Skeletal muscle tissue (tissue), 4 donors: Measurements from ENCODE around the gene PTGR3. TPM values are rescaled to one million over a fixed set of nuclear protein-coding genes. Genes with fewer than 3 reads are reported as not detected.

ENCODE experiments used
- H3K27ac ChIP-seq: one replicate; pipeline ENCODE4 v1.7.0; 2013; ENCODE audit warnings: mild to moderate bottlenecking, low read depth, low read length, inconsistent platforms
- H3K27me3 ChIP-seq, 3 donors: one replicate each; pipeline ENCODE4 v1.7.0; 2013; ENCODE audit warnings: low read length in 3 of 3; ENCODE audit not compliant: control insufficient read depth in 3 of 3, insufficient read depth in 3 of 3
- H3K36me3 ChIP-seq, 3 donors: one replicate each; pipeline ENCODE4 v1.7.0; 2013; ENCODE audit warnings: low read length in 3 of 3; ENCODE audit not compliant: control insufficient read depth in 3 of 3, insufficient read depth in 3 of 3
- H3K4me1 ChIP-seq, 3 donors: one replicate each; pipeline ENCODE4 v1.7.0; 2013; ENCODE audit warnings: low read length in 3 of 3, mild to moderate bottlenecking in 3 of 3; ENCODE audit not compliant: control insufficient read depth in 3 of 3, insufficient read depth in 3 of 3
- H3K4me3 ChIP-seq, 3 donors: one replicate each; pipeline ENCODE4 v1.7.0; 2013; ENCODE audit warnings: low read length in 3 of 3
- H3K9ac ChIP-seq, 3 donors: one replicate each; pipeline ENCODE4 v1.7.0; 2013; ENCODE audit warnings: low read length in 3 of 3, mild to moderate bottlenecking in 3 of 3, moderate library complexity in 2 of 3, low read depth in 1 of 3
- H3K9me3 ChIP-seq, 3 donors: one replicate each; pipeline ENCODE4 v1.7.0; 2013; ENCODE audit warnings: low read length in 3 of 3; ENCODE audit not compliant: control insufficient read depth in 3 of 3
- total RNA-seq: library from RNA; depleted of rRNA; stranded (reverse); fragments of >200 nt; gene quantifications from one replicate; pipeline ENCODE4 v1.2.3, GENCODE V29; 2014
- donor health status: Osteomylitis.

PTGR3 gene
- total RNA-seq: 12.5 TPM

- Histone ChIP-seq H3K9ac (peak within 1 kb of the TSS; percentile 86 to 96 (median 95)), H3K27me3 (no peaks in the 10 kb centered on the region), H3K27ac (peak within 1 kb of the TSS; percentile 96), H3K36me3 (no peaks in the 10 kb centered on the region), H3K4me3 (peak within 1 kb of the TSS; percentile 84 to 98 (median 97)), H3K4me1 (peaks cover 41 to 50% (median 48%) of the 10 kb centered on the region in 3 donors), H3K9me3 (no peaks in the 10 kb centered on the region)
These were observed at the start of gene PTGR3 for GRCh38 chr18:75209129-75209950. TSS of gene PTGR3 (minus strand) at chr18:75209139. CDS start at chr18:75209058, 81 bp downstream.

GRCh38 chr18:75257605-75258004, 48.7 kb upstream of the PTGR3 start:
- Histone ChIP-seq H3K4me3 (no peak overlapping the region), H3K36me3 (no peaks in the 10 kb centered on the region), H3K9me3 (no peaks in the 10 kb centered on the region), H3K9ac (no peak overlapping the region), H3K27me3 (no peaks in the 10 kb centered on the region), H3K4me1 (peaks cover 0 to 15% (median 6%) of the 10 kb centered on the region in 3 donors), H3K27ac (no peak overlapping the region)

- Histone ChIP-seq H3K36me3 (no peaks in the 10 kb centered on the region), H3K27me3 (no peaks in the 10 kb centered on the region), H3K9ac (no peak overlapping the region), H3K9me3 (no peaks in the 10 kb centered on the region), H3K27ac (no peak overlapping the region), H3K4me3 (no peak overlapping the region), H3K4me1 (peaks cover 0 to 23% (median 6%) of the 10 kb centered on the region in 3 donors)
These were observed 47.4 kb upstream of the PTGR3 start for GRCh38 chr18:75256376-75256775.

- H3K27me3 ChIP-seq: no peaks in the 10 kb centered on the region
- H3K4me1 ChIP-seq: peaks cover 0 to 23% (median 6%) of the 10 kb centered on the region in 3 donors
- no peaks in the 10 kb centered on the region for H3K9me3 ChIP-seq
- no peak overlapping the region for H3K9ac ChIP-seq
- no peak overlapping the region for H3K27ac ChIP-seq
- no peak overlapping the region for H3K4me3 ChIP-seq
- no peaks in the 10 kb centered on the region for H3K36me3 ChIP-seq
These were observed 46.2 kb upstream of the PTGR3 start for GRCh38 chr18:75255094-75255493.

GRCh38 chr18:75253784-75254183, 44.8 kb upstream of the PTGR3 start:
- Histone ChIP-seq H3K27ac (no peak overlapping the region), H3K4me3 (no peak overlapping the region)

GRCh38 chr18:75253043-75253442, 44.1 kb upstream of the PTGR3 start:
- Histone ChIP-seq H3K9ac (no peak overlapping the region), H3K4me1 (peaks cover 4 to 26% (median 19%) of the 10 kb centered on the region in 3 donors), H3K4me3 (no peak overlapping the region), H3K9me3 (no peaks in the 10 kb centered on the region), H3K27me3 (no peaks in the 10 kb centered on the region), H3K27ac (no peak overlapping the region), H3K36me3 (no peaks in the 10 kb centered on the region)

More at GRCh38 chr18:75253784-75254183, 44.8 kb upstream of the PTGR3 start:
- no peaks in the 10 kb centered on the region for H3K9me3 ChIP-seq
- H3K36me3 ChIP-seq: no peaks in the 10 kb centered on the region
- peaks cover 1 to 23% (median 14%) of the 10 kb centered on the region in 3 donors for H3K4me1 ChIP-seq
- H3K27me3 ChIP-seq: no peaks in the 10 kb centered on the region
- no peak overlapping the region for H3K9ac ChIP-seq

GRCh38 chr18:75252136-75252535, 43.2 kb upstream of the PTGR3 start:
- no peak overlapping the region for H3K27ac ChIP-seq
- no peaks in the 10 kb centered on the region for H3K36me3 ChIP-seq
- no peak overlapping the region for H3K9ac ChIP-seq
- H3K27me3 ChIP-seq: no peaks in the 10 kb centered on the region
- H3K4me1 ChIP-seq: peaks cover 6 to 23% (median 18%) of the 10 kb centered on the region in 3 donors
- no peaks in the 10 kb centered on the region for H3K9me3 ChIP-seq
- no peak overlapping the region for H3K4me3 ChIP-seq

GRCh38 chr18:75251466-75251865, 42.5 kb upstream of the PTGR3 start:
- H3K9ac ChIP-seq: no peak overlapping the region
- no peaks in the 10 kb centered on the region for H3K36me3 ChIP-seq
- no peaks in the 10 kb centered on the region for H3K27me3 ChIP-seq
- no peak overlapping the region for H3K27ac ChIP-seq
- H3K4me3 ChIP-seq: no peak overlapping the region
- H3K9me3 ChIP-seq: no peaks in the 10 kb centered on the region
- peaks cover 11 to 29% (median 25%) of the 10 kb centered on the region in 3 donors for H3K4me1 ChIP-seq

GRCh38 chr18:75250471-75250821, 41.5 kb upstream of the PTGR3 start:
- Histone ChIP-seq H3K4me3 (no peak overlapping the region), H3K9ac (no peak overlapping the region), H3K4me1 (peaks cover 11 to 34% (median 31%) of the 10 kb centered on the region in 3 donors), H3K27ac (no peak overlapping the region), H3K36me3 (no peaks in the 10 kb centered on the region), H3K27me3 (no peaks in the 10 kb centered on the region), H3K9me3 (no peaks in the 10 kb centered on the region)

GRCh38 chr18:75249672-75250470, 40.9 kb upstream of the PTGR3 start:
- Histone ChIP-seq H3K9ac (no peak overlapping the region), H3K36me3 (no peaks in the 10 kb centered on the region), H3K4me3 (no peak overlapping the region), H3K9me3 (no peaks in the 10 kb centered on the region), H3K27ac (no peak overlapping the region), H3K27me3 (no peaks in the 10 kb centered on the region), H3K4me1 (peaks cover 11 to 37% (median 28%) of the 10 kb centered on the region in 3 donors)
